CD1c-positive myeloid dendritic cell (primary cell): ENCODE data around the gene TPPP2.
A peak's percentile ranks its signal among the peaks of the same experiment; 100 is the strongest.

ENCODE experiments used
- DNase-seq: peaks from one replicate; pipeline ENCODE4 v3.0.0-alpha.2; 2016; ENCODE audit errors: extremely low spot score

TPPP2 gene

GRCh38 chr14:21057803-21058675, 28.0 kb downstream of the TPPP2 start, which contains the start of gene RNASE8:
Gene RNASE8 (plus strand): TSS chr14:21057822. CDS start chr14:21057893, 71 bp downstream.
- no peak for DNase-seq

- no peak for DNase-seq
Measured at GRCh38 chr14:21058903-21059302, 28.9 kb downstream of the TPPP2 start.

GRCh38 chr14:21059842-21060613, 30.0 kb downstream of the TPPP2 start:
- DNase-seq: no peak

- DNase-seq: no peak
Measured at GRCh38 chr14:21060614-21061346, 30.8 kb downstream of the TPPP2 start.

- no peak for DNase-seq
Measured at GRCh38 chr14:21061347-21061668, 31.3 kb downstream of the TPPP2 start.

- no peak for DNase-seq
Measured at GRCh38 chr14:21063479-21063878, 33.5 kb downstream of the TPPP2 start.

GRCh38 chr14:21066882-21067502, 37.0 kb downstream of the TPPP2 start:
- DNase-seq: no peak

- DNase-seq: peak; percentile 77
Measured at GRCh38 chr14:21068521-21069387, 38.7 kb downstream of the TPPP2 start.

- DNase-seq: no peak
Measured at GRCh38 chr14:21069388-21070082, 39.5 kb downstream of the TPPP2 start.

- peak; percentile 60 for DNase-seq
Measured at GRCh38 chr14:21070083-21070609, 40.1 kb downstream of the TPPP2 start, which contains the start of gene ARHGEF40. Gene ARHGEF40 (plus strand): TSS chr14:21070304. CDS start chr14:21070397, 93 bp downstream.

- DNase-seq: peak; percentile 67
Measured at GRCh38 chr14:21070610-21071224, 40.7 kb downstream of the TPPP2 start.

- DNase-seq: peak; percentile 85
Measured at GRCh38 chr14:21071225-21072030, 41.4 kb downstream of the TPPP2 start.

- DNase-seq: peak; percentile 82
Measured at GRCh38 chr14:21072031-21072473, 42.0 kb downstream of the TPPP2 start.

GRCh38 chr14:21072781-21073339, 42.8 kb downstream of the TPPP2 start:
- no peak for DNase-seq

GRCh38 chr14:21073921-21074320, 43.9 kb downstream of the TPPP2 start:
- no peak for DNase-seq

- DNase-seq: no peak
Measured at GRCh38 chr14:21074398-21075272, 44.6 kb downstream of the TPPP2 start.
